Peyer's patch (tissue), 4 donors: ENCODE results near the gene BTAF1. TPM values are rescaled to one million over a fixed set of nuclear protein-coding genes. Genes with fewer than 3 reads are reported as not detected.

Experiments used
- DNase-seq, 3 donors: peaks; one replicate each; pipeline ENCODE4 v3.0.0-alpha.2; 2017 to 2019
- H3K27ac ChIP-seq, 4 donors: fragments of 200-600 bp; sonication (generic); one replicate each; pipeline ENCODE4 v1.5.1; 2016 to 2019
- H3K27me3 ChIP-seq, 2 donors: fragments of 200-600 bp; sonication (generic); one replicate each; pipeline ENCODE4 v1.5.1; 2019
- H3K36me3 ChIP-seq, 3 donors: fragments of 200-600 bp; sonication (generic); one replicate each; pipeline ENCODE4 v1.5.1; 2016 to 2019
- H3K4me1 ChIP-seq, 4 donors: fragments of 200-600 bp; sonication (generic); one replicate each; pipeline ENCODE4 v1.5.1; 2016 to 2019
- H3K4me3 ChIP-seq, 4 donors: fragments of 200-600 bp; sonication (generic); 1 replicate in 3 of 4; 2 replicates in 1 of 4; pipeline ENCODE4 v1.5.1; 2016 to 2019; ENCODE audit warnings: mild to moderate bottlenecking in 1 of 4
- H3K9me3 ChIP-seq, 4 donors: fragments of 200-600 bp; sonication (generic); one replicate each; pipeline ENCODE4 v1.5.1; 2016 to 2019; ENCODE audit warnings: mild to moderate bottlenecking in 1 of 4
- CTCF ChIP-seq, 6 experiments: fragments of 450-650 bp in 4 of 6; fragments of 200-600 bp in 2 of 6; sonication (generic) in 1 of 6; IDR thresholded peaks; one replicate each; pipeline ENCODE4 v1.5.1; 2017 to 2019; ENCODE audit warnings: antibody characterized with exemption in 6 of 6, mild to moderate bottlenecking in 3 of 6, moderate library complexity in 1 of 6
- POLR2A ChIP-seq, 2 donors: fragments of 450-650 bp; IDR thresholded peaks; one replicate each; pipeline ENCODE4 v1.5.1; 2017; ENCODE audit warnings: antibody characterized with exemption in 2 of 2, mild to moderate bottlenecking in 2 of 2, moderate library complexity in 2 of 2
- total RNA-seq, 4 donors: library from RNA; depleted of rRNA; stranded (reverse); fragments of >200 nt; gene quantifications; one replicate each; pipeline ENCODE4 v1.1.0, GENCODE V29; 2016

BTAF1 gene
- total RNA-seq, 4 donors from 2014 or later: 37.0 to 60.2 (median 45.4) TPM

GRCh38 chr10:91980319-91980718 is 56.7 kb downstream of the BTAF1 start:
- H3K36me3 ChIP-seq: peaks cover 0 to 44% (median 0%) of the 10 kb centered on the region in 3 donors
- no peak for DNase-seq
- H3K4me3 ChIP-seq: no peak overlapping the region
- H3K4me1 ChIP-seq: no peaks in the 10 kb centered on the region
- TF ChIP-seq CTCF (IDR thresholded peaks at IDR 0.05) (no peak), POLR2A (IDR thresholded peaks at IDR 0.05) (no peak)
- H3K27me3 ChIP-seq: no peaks in the 10 kb centered on the region
- H3K27ac ChIP-seq: no peak overlapping the region
- no peaks in the 10 kb centered on the region for H3K9me3 ChIP-seq

- no peak overlapping the region for H3K27ac ChIP-seq
- no peaks in the 10 kb centered on the region for H3K4me1 ChIP-seq
- no peaks in the 10 kb centered on the region for H3K27me3 ChIP-seq
- no peaks in the 10 kb centered on the region for H3K9me3 ChIP-seq
- no peak for DNase-seq
- H3K36me3 ChIP-seq: peaks cover 0 to 49% (median 0%) of the 10 kb centered on the region in 3 donors
- no peak overlapping the region for H3K4me3 ChIP-seq
- no peak for TF ChIP-seq POLR2A (IDR thresholded peaks at IDR 0.05)
- TF ChIP-seq CTCF (IDR thresholded peaks at IDR 0.05): no peak
Observed at GRCh38 chr10:91983416-91983815, 59.8 kb downstream of the BTAF1 start.

GRCh38 chr10:91987397-91988037 is 63.9 kb downstream of the BTAF1 start:
- Histone ChIP-seq H3K27me3 (no peaks in the 10 kb centered on the region), H3K36me3 (peaks cover 0 to 66% (median 0%) of the 10 kb centered on the region in 3 donors), H3K27ac (no peak overlapping the region), H3K4me3 (no peak overlapping the region), H3K4me1 (no peaks in the 10 kb centered on the region), H3K9me3 (no peaks in the 10 kb centered on the region)
- DNase-seq: no peak
- TF ChIP-seq CTCF (IDR thresholded peaks at IDR 0.05): no peak
- no peak for TF ChIP-seq POLR2A (IDR thresholded peaks at IDR 0.05)

GRCh38 chr10:91992031-91992430 is 68.5 kb downstream of the BTAF1 start:
- no peaks in the 10 kb centered on the region for H3K9me3 ChIP-seq
- H3K4me3 ChIP-seq: no peak overlapping the region
- DNase-seq: no peak
- no peaks in the 10 kb centered on the region for H3K4me1 ChIP-seq
- H3K27me3 ChIP-seq: no peaks in the 10 kb centered on the region
- no peak overlapping the region for H3K27ac ChIP-seq
- no peak for TF ChIP-seq CTCF (IDR thresholded peaks at IDR 0.05)
- no peak for TF ChIP-seq POLR2A (IDR thresholded peaks at IDR 0.05)
- peaks cover 0 to 80% (median 0%) of the 10 kb centered on the region in 3 donors for H3K36me3 ChIP-seq

- DNase-seq: no peak
- no peaks in the 10 kb centered on the region for H3K27me3 ChIP-seq
- H3K27ac ChIP-seq: no peak overlapping the region
- no peaks in the 10 kb centered on the region for H3K9me3 ChIP-seq
- TF ChIP-seq POLR2A (IDR thresholded peaks at IDR 0.05) (no peak), CTCF (IDR thresholded peaks at IDR 0.05) (no peak)
- H3K4me1 ChIP-seq: no peaks in the 10 kb centered on the region
- peaks cover 0 to 70% (median 0%) of the 10 kb centered on the region in 3 donors for H3K36me3 ChIP-seq
- no peak overlapping the region for H3K4me3 ChIP-seq
Observed at GRCh38 chr10:91996266-91996665, 72.7 kb downstream of the BTAF1 start.
